Measurements from ENCODE around the gene CHST15. TPM values are rescaled to one million over a fixed set of nuclear protein-coding genes. Genes with fewer than 3 reads are reported as not detected.
A peak's percentile ranks its signal among the peaks of the same experiment; 100 is the strongest.

CHST15 gene
- total and polyA plus RNA-seq, 2 of the 13 experiments (the other 11 are each of a cell fraction or from before 2014, with no cell fraction given): 1.4 to 94.7 TPM

DNA sequence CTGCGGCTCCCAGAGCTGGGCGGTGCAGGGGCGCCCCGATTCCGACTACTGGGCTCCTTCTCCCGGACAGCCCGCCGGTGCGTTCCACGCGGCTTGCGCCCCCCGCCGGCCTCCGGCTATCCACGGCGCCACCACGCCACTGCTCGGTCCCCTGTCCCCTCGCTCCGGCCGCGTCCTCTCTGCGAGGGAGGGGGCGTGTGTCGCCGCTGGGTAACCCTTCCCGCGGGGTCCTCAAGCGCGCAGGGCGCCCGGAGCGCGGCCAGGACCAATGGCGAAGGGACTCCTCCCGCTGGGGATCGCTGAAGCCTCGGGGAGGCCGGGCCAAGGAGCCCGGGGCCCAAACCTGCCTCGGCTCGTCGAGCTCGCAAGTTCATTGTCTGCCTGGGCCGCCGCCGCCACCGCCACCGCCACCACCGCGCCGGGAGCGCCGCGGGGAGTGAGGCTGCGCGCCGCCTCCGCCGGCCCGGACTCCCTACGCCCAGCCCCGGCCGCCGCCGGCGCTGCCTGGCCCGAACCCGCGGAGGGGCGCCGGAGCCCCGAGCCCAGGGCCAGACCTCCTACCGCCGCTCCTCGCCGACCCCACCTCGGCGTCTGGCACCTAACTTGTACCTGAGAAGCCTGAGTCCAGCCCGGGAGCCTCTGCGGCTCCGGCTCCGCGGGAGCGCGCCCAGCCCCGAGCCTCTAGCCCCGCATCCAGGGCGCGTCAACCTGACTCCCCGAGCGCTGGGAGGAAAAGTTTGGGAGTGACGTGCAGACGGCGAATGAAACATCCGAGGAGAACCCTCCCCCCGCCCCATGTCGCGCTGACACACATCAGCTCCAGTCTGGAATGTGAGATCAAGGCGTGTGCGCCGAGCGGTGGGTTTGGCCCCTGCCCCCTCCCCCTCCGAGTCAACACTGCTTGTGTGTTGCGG lies at the start of gene CHST15 (continued):
- no peak for TF ChIP-seq ZNF703 (CRISPR knock-in tag; IDR thresholded peaks at IDR 0.05; ENCODE audit: borderline replicate concordance)
- TF ChIP-seq SP5 (CRISPR knock-in tag; IDR thresholded peaks at IDR 0.05; ENCODE audit: borderline replicate concordance, low read depth): peak; percentile 85
- TF ChIP-seq ZC3H4 (CRISPR knock-in tag; IDR thresholded peaks at IDR 0.05; ENCODE audit: borderline replicate concordance): no peak
- no peak for TF ChIP-seq ZNF354B (CRISPR knock-in tag; IDR thresholded peaks at IDR 0.05)
- TF ChIP-seq, protein P1, sequence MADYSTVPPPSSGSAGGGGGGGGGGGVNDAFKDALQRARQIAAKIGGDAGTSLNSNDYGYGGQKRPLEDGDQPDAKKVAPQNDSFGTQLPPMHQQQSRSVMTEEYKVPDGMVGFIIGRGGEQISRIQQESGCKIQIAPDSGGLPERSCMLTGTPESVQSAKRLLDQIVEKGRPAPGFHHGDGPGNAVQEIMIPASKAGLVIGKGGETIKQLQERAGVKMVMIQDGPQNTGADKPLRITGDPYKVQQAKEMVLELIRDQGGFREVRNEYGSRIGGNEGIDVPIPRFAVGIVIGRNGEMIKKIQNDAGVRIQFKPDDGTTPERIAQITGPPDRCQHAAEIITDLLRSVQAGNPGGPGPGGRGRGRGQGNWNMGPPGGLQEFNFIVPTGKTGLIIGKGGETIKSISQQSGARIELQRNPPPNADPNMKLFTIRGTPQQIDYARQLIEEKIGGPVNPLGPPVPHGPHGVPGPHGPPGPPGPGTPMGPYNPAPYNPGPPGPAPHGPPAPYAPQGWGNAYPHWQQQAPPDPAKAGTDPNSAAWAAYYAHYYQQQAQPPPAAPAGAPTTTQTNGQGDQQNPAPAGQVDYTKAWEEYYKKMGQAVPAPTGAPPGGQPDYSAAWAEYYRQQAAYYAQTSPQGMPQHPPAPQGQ (CRISPR knock-in tag; IDR thresholded peaks at IDR 0.05; ENCODE audit: borderline replicate concordance): no peak
- TF ChIP-seq MAFF (IDR thresholded peaks at IDR 0.05; ENCODE audit: low read depth, low read length): no peak
- TF ChIP-seq, protein P2, sequence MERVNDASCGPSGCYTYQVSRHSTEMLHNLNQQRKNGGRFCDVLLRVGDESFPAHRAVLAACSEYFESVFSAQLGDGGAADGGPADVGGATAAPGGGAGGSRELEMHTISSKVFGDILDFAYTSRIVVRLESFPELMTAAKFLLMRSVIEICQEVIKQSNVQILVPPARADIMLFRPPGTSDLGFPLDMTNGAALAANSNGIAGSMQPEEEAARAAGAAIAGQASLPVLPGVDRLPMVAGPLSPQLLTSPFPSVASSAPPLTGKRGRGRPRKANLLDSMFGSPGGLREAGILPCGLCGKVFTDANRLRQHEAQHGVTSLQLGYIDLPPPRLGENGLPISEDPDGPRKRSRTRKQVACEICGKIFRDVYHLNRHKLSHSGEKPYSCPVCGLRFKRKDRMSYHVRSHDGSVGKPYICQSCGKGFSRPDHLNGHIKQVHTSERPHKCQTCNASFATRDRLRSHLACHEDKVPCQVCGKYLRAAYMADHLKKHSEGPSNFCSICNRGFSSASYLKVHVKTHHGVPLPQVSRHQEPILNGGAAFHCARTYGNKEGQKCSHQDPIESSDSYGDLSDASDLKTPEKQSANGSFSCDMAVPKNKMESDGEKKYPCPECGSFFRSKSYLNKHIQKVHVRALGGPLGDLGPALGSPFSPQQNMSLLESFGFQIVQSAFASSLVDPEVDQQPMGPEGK (CRISPR knock-in tag; IDR thresholded peaks at IDR 0.05): peak; percentile 78
- TF ChIP-seq, protein P3, sequence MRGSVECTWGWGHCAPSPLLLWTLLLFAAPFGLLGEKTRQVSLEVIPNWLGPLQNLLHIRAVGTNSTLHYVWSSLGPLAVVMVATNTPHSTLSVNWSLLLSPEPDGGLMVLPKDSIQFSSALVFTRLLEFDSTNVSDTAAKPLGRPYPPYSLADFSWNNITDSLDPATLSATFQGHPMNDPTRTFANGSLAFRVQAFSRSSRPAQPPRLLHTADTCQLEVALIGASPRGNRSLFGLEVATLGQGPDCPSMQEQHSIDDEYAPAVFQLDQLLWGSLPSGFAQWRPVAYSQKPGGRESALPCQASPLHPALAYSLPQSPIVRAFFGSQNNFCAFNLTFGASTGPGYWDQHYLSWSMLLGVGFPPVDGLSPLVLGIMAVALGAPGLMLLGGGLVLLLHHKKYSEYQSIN (CRISPR knock-in tag; IDR thresholded peaks at IDR 0.05; ENCODE audit: borderline replicate concordance): no peak
- TF ChIP-seq HHEX (CRISPR knock-in tag; IDR thresholded peaks at IDR 0.05): no peak
- no peak for TF ChIP-seq ZNF350 (CRISPR knock-in tag; IDR thresholded peaks at IDR 0.05; ENCODE audit: borderline replicate concordance, low read depth)
- TF ChIP-seq FOXM1 (CRISPR knock-in tag; IDR thresholded peaks at IDR 0.05): no peak
- TF ChIP-seq, protein P4, sequence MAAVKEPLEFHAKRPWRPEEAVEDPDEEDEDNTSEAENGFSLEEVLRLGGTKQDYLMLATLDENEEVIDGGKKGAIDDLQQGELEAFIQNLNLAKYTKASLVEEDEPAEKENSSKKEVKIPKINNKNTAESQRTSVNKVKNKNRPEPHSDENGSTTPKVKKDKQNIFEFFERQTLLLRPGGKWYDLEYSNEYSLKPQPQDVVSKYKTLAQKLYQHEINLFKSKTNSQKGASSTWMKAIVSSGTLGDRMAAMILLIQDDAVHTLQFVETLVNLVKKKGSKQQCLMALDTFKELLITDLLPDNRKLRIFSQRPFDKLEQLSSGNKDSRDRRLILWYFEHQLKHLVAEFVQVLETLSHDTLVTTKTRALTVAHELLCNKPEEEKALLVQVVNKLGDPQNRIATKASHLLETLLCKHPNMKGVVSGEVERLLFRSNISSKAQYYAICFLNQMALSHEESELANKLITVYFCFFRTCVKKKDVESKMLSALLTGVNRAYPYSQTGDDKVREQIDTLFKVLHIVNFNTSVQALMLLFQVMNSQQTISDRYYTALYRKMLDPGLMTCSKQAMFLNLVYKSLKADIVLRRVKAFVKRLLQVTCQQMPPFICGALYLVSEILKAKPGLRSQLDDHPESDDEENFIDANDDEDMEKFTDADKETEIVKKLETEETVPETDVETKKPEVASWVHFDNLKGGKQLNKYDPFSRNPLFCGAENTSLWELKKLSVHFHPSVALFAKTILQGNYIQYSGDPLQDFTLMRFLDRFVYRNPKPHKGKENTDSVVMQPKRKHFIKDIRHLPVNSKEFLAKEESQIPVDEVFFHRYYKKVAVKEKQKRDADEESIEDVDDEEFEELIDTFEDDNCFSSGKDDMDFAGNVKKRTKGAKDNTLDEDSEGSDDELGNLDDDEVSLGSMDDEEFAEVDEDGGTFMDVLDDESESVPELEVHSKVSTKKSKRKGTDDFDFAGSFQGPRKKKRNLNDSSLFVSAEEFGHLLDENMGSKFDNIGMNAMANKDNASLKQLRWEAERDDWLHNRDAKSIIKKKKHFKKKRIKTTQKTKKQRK (IDR thresholded peaks at IDR 0.05; ENCODE audit: low read length): no peak
- TF ChIP-seq TP53 (CRISPR knock-in tag; conservative IDR thresholded peaks at IDR 0.05): no peak
- no peak for TF ChIP-seq ZSCAN9 (CRISPR knock-in tag; IDR thresholded peaks at IDR 0.05; ENCODE audit: borderline replicate concordance)
- TF ChIP-seq TEAD3 (CRISPR knock-in tag; optimal IDR thresholded peaks at IDR 0.05; ENCODE audit: borderline replicate concordance): peak; percentile 91
- 0 out of 2 replicates have a peak, but pooled peaks have one; percentile 9 for TF ChIP-seq ZNF430 (CRISPR knock-in tag; IDR thresholded peaks at IDR 0.05)
- no peak for TF ChIP-seq MIER2 (CRISPR knock-in tag; IDR thresholded peaks at IDR 0.05)
- TF ChIP-seq, protein P5, sequence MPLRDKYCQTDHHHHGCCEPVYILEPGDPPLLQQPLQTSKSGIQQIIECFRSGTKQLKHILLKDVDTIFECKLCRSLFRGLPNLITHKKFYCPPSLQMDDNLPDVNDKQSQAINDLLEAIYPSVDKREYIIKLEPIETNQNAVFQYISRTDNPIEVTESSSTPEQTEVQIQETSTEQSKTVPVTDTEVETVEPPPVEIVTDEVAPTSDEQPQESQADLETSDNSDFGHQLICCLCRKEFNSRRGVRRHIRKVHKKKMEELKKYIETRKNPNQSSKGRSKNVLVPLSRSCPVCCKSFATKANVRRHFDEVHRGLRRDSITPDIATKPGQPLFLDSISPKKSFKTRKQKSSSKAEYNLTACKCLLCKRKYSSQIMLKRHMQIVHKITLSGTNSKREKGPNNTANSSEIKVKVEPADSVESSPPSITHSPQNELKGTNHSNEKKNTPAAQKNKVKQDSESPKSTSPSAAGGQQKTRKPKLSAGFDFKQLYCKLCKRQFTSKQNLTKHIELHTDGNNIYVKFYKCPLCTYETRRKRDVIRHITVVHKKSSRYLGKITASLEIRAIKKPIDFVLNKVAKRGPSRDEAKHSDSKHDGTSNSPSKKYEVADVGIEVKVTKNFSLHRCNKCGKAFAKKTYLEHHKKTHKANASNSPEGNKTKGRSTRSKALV (CRISPR knock-in tag; IDR thresholded peaks at IDR 0.05): peak; percentile 11; the same call in 1 of the 2 replicates
- TF ChIP-seq PHF8 (CRISPR knock-in tag; IDR thresholded peaks at IDR 0.05): peak; percentile 59

Data from HepG2 (cell line).